ENCODE data around the gene CD247.

CD247 gene

DNA sequence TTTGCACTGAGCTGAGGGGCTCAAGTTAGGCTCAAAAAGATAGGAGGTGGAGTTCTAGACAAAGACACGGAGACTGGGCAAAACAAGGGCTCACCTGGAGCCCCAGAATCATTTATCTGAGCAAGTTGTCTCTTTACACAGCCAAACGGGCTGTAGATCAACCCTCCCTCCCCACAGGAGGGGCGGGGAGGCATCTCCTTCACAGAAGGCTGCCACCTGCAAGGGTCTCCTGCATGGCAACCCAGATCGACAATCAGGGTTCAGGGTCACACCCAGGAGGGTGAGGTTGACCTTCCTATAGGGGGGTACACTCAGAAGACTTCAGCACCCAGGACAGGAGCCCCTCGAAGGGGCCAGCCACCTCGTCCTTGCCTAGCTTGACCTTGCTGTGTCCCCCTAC lies 84.0 kb downstream of the CD247 start:
- DNase-seq = no peak

DNA sequence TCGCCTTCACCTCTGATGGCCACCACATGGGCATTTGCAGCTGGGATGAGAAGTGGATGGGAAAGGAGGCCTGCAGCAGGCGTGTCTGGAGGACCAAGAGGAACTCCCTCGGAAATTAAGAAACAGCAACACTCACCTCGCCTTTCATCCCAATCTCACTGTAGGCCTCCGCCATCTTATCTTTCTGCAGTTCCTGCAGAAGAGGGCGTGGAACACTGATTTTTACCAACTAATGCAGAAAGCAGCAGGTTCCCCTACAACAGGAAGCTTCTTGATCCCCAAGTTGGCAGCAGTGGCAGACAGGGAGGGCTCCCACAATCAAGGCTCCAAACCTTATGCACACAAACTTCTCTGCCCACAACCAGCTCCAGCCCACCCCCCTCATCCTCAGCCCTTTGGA lies 84.4 kb downstream of the CD247 start:
- DNase-seq = no peak

DNA sequence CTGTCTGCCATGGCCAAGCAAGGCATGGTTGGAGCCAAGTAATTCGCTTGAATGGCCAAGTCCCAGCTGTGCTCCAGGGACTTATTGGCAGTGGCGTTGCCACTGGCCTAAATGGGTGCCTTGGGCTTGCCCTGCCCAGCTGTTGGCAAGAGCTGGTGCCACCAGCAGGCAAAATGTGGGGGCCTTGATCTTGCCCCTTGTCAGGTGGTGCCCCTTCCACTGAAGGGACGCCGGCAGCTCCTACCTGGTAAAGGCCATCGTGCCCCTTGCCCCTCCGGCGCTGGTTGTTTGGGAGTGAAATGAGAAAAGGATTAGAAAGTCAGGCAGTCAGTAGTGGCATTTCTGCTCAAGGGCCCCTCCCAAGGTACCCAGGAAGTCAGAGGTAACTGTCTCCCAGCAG lies 85.5 kb downstream of the CD247 start:
- DNase-seq = no peak

DNA sequence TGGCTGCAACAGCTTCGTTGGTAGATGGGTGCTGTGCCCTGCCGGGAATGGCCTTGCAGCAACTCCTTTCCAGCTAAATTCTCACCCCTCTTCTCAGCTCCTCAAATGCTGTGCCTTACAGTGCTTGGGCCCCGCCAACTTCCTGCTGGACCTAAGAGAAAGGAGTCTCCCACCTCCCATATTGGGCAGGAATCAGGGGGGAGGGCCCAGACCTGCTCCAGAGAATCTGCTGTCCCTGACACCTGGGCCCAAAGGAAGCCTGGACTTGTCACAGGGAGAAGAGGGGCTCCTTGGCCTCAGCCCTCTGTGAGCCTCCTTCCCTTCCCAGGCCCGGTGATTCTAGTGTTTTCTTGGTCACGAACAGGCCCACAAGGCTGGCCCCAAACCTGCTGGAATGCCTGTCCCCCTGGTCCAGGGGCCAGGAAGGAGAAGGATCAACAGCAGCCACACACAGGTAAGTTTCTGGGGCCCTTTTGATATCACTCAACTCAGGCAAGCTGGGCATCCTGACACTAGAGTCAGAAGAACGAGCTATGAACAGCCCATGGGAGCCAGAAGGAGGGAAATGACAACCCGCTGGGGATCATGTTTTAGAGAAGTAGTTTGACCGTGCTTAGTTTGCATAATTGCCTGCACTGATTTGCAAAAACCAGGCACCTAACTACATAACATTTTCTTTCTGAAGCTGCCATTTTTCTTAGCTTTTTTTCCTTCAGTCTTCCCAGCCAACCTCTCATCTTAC lies 86.2 kb downstream of the CD247 start:
- no peak for DNase-seq

DNA sequence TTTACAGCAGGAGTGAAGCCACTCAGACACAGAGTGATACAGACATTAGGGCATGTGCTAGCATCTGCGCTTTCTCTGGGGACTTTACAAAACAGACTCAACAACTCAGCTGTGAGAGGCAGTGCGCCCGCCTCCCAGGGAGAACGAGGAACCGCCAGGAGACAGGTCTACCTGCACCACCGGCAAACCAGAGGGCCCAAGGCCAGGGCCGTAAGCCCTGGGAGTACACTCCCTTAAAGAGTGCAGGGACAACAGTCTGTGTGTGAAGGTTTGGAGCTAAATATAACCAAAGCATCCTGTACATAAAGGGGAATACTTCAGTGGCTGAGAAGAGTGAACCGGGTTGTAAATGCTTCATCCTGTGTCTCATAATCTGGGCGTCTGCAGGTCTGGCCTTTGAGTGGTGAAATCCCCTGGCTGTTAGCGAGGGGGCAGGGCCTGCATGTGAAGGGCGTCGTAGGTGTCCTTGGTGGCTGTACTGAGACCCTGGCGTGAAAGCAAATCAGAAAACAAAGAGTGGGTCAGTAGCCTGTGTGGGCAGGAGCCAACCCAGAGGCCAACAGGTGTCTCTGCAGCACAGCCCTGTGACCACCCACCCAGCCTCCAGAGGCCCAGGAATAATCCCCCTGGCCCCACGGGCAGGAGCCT lies 86.9 kb downstream of the CD247 start:
- no peak for DNase-seq

DNA sequence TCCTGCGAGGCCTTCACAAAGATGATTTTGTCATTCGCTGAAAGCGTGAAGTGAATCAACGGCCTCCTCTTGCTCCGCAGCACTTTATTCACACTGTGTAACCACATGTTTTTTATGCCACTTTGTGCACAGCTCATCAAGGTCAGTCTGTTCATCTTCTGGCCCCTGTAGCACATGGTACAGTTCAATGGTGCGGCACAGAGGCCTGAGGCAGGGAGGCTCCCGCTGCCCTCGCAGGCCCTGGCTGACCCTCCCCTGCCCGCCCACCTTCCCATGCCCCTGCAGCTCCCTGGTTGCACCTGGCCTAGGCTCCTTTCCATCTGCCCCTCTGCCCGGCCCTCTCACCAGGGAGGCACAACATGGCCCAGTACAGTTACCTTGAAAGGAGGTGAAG lies 87.5 kb downstream of the CD247 start:
- DNase-seq = no peak

DNA sequence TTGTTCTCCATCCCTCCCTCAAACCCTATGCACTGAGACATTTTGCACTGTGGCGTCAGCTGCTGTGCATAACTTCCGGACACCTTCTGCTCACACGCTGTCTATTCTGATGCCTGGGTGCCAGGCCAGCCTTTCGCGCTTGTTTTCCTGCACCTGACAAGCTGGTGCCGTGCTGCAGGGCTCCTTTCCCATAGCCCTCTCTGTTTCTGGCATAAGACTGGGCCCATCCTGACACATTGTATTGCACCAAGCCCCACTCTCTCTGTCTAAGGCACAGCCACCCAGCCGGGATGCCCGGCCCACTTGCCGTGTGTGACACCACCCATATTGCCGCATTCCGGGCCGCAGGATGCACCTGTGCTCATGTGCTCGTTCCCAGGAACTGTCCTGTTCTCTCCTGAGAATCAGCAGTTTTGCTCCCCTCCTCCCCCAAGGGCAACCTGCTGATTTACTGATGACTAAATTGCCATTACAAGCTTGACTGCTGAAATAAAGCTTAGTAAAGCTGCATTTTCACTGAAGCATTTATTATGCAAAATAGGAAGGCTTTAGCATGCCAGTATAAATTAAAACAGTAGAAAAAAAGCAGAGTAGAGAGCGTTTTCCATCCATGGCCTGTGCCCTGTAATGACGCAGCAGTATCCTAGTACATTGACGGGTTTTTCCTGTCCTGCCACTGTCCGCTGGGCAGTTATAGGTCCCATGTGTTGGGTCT lies 88.0 kb downstream of the CD247 start:
- DNase-seq = no peak

DNA sequence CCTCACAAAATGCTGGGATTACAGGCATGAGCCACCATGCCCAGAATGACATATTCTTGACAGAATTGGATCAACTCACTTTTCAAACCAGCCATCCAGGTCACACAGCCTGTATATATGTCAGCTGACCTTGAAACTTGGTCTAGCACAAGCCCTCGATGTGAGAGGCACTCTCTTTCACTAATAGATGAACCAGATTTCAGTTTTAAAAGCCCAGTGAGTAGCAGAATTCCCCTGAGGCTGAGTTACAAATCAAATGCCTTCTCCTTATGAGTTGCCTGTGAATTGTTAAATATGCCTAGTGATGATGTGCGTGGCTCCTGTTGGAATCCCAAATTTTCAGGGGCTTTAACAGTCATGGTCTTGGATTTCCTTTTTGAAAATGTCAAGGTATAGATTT lies 88.7 kb downstream of the CD247 start:
- no peak for DNase-seq

DNA sequence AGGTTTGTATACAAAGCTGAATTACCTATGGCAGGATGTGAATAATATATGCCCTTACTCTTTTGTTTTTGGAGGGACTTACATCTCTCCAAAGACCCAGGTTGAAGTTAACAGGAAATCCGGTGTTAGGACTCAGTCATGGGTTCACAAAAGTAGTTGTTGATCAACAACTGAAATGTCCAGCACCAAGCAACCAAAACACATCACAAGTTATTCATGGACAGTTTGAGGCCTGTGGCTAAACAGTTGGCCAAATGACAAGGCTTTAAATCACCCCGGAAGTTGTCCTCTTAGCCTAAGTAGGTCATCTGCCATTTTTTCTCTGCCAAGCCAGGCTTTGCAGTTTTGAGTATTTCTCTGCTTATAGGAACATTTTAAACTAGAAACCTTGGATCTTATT lies 89.9 kb downstream of the CD247 start:
- DNase-seq = no peak

DNA sequence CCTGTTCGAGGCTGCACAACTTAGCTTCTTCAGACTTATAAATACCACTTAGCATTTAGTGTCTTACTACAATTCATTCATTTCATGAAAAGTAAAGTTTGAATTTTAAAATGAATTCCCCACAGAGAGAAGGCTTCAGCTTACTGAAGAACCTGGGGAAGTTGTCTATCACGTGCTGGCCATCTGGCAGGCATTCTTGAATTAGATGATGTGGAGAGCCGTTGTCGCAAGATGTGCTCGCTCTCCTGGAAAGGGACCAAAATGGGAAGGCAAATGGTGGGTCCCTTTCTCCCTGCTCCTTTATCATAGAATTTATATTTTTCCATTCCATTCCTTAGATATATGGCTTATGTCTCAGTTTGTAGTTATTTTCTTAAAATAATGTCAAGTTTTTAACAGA lies 90.5 kb downstream of the CD247 start:
- DNase-seq = no peak

DNA sequence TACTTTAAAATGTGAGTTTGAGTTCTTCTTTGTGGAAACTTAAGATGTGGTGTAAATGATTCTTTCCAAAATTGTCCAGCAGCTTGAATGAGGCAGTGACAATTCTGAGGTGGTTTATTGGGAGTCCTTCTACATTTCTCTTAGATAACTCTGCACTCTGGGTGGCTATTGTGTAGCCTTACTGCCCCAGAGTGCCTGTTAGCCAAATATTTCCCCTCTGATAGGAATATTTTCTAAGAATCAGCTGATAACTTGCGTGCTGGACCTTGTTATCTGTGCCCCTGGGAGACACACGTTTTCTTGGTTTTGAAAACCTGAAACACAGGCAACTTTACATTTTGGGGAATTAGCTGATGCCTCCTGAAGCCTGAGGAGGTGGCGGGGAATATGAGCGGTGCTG lies 91.6 kb downstream of the CD247 start:
- no peak for DNase-seq

DNA sequence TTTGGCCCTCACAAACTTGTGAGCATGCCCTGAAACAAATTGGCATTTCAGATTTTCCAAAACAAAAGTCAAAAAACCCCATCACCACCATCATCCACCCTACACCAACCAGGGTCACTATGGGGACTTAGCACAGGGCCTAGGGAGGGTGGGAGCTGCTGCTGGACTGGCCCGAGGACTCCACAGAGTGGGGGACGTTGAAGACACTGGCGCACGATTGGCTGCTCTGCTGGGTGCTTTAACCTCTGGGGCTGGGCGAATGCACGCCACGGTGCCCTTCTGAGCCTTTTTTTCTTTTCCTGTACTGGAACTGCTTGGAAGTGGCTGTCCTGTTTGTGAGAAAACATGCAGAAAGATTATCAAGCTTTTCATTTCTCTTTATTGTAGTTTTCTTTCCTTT lies 92.8 kb downstream of the CD247 start:
- DNase-seq = no peak

DNA sequence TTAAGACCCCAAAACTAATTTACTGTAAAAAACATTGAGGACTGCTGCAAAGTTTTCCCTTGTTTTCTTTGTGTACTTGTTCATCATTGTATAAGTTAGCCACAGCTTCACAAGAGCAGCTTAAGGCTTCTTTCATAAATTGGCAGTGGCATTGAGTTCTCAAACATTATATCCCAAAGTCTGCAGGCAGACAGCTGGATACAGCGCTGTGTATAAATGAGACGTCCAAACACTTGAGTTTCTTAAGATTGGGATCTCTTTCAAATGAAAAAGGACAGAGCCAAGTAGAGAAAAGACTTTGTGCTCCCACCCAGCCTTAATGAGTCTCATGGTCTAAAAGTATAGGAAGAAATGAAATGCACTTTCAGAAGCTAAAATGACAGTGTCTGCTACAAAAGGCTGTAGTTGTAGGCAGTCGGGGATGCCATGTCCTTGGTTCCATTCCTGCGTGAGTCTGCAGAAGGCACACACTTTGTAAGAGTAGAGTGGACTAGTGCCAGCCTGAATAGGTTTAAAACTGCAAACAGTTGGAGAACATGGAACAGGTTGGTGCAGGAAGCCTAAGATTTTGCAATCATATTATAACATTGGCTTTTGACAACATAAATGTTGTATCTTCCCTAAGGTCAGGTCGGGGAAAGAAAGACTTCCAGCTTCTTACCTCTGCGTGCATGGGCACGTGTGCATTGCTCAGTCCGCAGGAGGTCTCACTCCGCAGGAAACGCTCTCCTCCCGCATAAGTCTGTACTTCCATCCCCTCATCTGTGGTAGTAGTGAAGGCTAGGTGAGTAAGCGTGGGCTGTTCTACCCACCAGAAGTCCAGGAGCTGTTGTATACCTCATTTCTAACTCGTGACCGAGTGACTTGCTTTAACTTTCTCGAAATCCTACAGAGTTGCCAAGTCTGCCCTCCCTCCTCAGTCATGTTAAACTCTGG lies 94.4 kb downstream of the CD247 start:
- no peak for DNase-seq

DNA sequence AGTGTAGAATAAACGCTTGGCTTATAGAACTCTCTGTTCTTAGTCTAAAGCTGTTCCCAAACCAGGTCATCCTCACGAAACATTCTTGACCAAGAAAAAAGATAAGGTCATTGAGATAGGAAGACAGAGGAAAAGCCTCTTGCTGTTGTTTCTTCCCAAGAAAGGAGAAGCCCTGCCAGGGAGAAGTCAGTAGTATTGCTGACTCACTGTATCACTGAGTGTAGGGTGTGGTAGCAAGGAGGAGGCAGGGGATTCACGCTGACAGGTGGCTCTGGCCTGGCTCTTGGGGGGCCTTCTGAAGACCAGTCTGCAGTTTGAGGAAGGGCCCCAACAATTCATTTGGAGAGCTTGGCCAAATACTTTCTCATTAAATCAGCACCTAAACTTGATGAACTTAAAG lies 97.8 kb downstream of the CD247 start:
- no peak for DNase-seq

DNA sequence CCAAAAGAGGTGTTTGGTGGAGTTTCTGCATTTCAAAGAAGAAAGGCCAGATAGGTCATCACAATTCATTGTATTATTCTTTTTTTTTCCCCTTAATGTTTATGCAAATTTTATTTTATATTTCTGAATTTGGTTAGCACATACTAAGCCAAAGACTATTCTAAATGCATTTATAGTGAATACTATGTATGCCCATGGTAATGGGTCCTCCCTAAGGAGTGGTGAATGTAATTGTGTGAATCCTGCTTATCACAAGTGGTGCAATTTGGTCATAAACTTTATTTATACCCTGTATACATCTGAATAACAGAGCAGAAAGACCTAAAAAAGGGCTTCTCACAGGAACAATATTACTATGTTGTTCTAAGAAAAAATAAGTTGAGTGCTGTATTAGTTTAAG lies 99.1 kb downstream of the CD247 start:
- DNase-seq = no peak

DNA sequence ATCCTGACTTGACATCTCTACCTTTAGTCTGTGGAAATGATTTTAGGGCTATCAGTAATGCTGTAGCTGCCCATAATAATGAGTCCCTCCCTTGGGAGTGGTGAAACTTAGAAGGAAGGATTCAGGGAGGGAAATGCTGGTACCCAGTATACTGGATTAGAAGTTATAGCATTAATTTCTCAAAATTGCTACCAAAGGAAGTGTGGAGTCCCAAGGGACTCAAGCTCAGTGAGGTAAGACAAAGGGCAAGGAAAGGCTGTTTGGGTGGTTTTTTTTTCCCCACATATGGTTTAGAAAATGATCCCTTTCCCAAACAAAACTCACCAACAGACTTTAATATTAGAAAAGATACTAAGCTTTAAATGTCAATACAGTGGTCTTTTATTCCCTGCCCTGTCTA lies 99.9 kb downstream of the CD247 start:
- DNase-seq = no peak

DNA sequence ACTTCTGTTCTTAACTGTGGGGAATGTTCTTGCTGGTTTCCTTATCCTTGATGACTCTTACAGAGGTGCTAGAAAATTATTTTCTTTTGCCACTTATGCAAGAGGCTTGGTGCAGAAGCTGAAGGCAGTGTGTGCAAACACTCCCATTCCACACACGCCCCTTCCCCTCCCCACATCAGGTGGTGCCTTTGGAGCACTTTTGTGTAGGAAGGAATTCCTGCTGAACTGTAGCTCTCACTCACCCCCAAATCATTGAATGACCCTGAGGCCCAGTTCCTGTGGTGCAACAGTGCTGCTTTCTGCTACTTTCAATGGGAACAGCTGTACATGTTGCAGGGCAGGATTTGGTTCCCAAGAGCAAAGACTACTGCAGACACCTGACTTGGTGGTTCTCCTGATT lies 101.8 kb downstream of the CD247 start:
- no peak for DNase-seq

DNA sequence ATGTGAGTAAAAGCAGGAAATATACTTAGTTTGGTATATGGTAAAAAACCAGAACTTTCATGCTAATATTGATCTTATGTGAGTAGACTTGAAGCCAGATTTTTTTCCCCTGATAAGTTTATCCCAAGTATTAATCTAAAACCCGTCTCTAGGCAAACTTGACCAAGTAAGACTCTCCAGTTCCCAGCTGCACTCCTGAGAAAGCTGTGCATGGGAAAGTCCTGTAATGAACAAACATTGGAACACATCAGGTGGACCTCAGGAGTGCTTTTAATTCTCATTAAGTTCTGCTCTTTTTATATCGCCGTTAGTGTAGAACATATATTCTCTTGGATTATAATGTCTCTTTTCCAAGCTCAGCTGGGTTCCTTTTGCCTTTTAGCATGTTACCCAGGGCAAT lies 105.0 kb downstream of the CD247 start:
- DNase-seq = no peak

DNA sequence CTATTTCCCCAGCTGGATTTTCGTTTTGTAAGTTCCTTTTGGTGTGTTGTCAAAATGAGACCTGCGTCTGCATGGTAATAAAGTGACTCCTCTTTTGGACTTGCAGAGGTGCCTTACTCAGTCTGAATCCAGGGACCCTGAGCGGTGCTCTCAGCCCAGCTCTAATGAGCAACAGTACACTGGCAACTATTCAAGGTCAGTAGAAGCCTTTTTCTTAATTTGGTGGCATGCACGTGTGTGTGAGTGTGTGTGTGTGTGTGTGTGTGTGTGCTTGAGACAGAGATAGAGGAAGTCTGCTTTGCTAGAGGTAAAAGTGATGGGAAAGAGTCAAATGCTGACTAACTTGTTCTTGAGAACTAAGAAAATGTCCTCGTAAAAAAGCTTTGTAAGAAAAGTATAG lies 105.4 kb downstream of the CD247 start:
- DNase-seq = no peak

DNA sequence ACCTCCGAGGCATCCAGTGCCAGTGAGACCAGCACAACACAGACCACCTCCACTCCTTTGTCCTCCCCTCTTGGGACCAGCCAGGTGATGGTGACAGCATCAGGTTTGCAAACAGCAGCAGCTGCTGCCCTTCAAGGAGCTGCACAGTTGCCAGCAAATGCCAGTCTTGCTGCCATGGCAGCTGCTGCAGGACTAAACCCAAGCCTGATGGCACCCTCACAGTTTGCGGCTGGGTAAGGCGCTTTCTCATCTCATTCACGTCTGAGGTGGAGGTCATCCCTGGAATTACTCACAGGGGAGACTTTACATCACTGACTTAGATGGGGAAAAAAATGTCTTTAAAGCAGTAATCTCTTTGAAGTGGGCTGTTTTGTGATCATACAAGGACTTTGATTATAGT lies 106.3 kb downstream of the CD247 start:
- no peak for DNase-seq

DNA sequence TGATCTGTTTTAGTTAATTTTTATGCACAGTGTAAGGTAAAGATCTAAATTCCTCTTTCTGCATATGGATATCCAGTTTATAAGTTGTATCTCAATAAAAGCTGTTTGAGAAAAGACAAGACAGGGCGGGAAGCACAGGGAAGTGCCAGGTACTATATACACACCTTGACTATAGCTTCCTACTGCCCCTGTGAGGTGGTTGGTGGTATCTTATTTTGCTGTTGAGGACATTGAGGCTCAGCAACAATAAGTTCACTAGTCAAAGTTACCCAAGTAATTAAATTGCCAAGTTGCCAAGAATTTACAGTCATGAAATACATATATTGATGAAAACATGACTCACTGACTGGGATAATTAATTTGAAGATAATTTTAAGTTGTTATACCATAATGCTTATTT lies 109.1 kb downstream of the CD247 start:
- DNase-seq = no peak

DNA sequence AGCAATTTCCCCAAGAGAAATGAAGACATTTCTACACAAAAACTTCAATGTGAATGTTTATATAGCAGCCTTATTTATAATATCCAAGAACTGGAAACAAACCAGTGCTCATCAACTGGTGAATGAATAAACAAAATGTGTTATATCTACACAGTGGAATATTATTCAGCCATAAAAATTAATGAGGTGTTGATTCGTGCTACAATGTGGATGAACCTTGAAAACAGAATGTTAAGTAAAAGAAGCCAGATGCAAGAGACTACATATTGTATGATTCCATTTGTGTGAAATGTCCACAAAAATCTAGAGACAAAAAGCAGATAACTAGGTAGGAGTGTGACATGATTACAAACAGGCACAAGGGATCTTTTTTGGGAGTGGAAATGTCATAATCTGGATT lies 110.0 kb downstream of the CD247 start:
- no peak for DNase-seq

DNA sequence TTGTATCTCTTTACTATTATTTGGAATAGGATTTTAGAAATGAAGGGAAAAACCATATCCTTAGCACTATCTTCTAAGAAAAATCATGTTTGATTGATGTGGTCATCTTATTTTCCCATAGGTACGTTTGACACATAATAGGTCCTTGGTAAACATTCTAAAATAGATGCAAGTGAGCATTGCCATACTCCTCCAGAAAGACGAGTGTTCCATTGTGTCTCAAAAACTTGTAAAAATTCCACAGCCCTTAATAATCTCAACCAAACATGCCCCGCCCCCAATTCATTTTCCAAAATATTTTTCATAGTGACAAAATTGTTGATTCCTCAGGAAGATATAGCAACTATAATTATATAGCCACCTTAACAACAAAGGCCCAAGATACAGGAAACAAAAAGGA lies 113.4 kb downstream of the CD247 start:
- no peak for DNase-seq

Measured in 8988T (cell line).